Heart left ventricle (tissue), 13 donors: ENCODE results near the gene DGUOK.

Experiments used
- POLR2A ChIP-seq, 2 donors: fragments of 450-650 bp; IDR thresholded peaks; one replicate each; pipeline ENCODE4 v1.6.1; 2017; ENCODE audit warnings: antibody characterized with exemption in 2 of 2, mild to moderate bottlenecking in 2 of 2, moderate library complexity in 2 of 2
- TF ChIP-seq, protein P1 (sequence below), 12 donors: fragments of 200-600 bp; sonication (generic) in 4 of 12; IDR thresholded peaks; one replicate each; pipeline versions ENCODE4 v1.5.0 to v1.8.0; 2018 to 2022; ENCODE audit warnings: antibody characterized with exemption in 12 of 12, mild to moderate bottlenecking in 5 of 12
- donor health status: ischemic (EF 13 %, LVEDD 7.1; RV severe dilation, severe dysfunction).
- donor health status: DM: no; HTN: yes; CAD: no.
- donor health status: DM: no; HTN: no; CAD: no.
- donor health status: ischemic (EF 25% LVEDD 6.9; RV normal size, moderate dysfunction).
- donor health status: ischemic (EF 25% LVEDD 5.7; RV mildly dilated, moderate dysfunction).
- donor health status: ischemic (EF 35%, LVEDD 5.7; RV mildly dilated, moderate dysfunction).
- donor health status: nonischemic (EF 11% LVEDD 7.7; RV severe dilation, severe dysfunction).
- donor health status: DM: yes; HTN: yes; CAD: no.
- donor health status: PGD.
- donor health status: ischemic (EF 29% LVEDD 5.4; RV normal size, mild dysfunction).
- donor health status: nonischemic (EF 23%, LVEDD 6.1; RV moderate dilation, normal function).

DNA sequence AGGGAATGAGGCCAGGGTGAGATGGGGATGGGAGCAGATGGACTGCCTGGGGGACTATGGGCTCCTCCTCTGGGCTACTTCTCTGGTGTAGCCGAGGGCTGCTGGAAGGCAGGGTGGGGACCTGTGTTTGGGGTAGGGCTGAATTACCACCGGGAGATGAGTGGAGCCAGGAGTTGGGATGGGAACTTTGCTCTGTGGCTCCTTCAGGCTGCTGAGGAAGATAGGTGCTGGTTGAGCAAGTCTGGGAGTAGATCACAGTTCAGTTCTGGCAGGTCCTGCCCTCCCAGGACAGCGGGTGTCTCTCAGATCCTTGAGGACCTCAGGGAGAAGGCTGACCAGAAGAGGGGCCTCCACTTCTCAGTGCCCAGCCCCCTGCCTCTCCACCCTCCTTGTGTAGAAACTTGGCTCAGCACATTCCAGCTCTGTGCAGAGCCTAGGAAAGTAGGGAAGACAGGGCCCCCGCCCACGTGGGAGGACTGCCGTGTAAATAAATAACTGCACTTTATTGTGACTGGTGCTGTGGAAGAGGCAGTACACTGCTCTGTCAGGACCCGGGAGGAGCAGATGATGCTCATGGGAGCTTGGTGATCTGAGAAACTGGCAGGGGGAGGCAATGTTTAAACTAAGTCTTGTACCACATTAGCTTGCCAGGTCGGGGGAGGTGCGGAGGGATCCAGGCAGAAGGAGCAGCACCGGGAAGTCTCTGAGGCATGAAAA is 73.4 kb downstream of the DGUOK start:
- TF ChIP-seq, protein P1, sequence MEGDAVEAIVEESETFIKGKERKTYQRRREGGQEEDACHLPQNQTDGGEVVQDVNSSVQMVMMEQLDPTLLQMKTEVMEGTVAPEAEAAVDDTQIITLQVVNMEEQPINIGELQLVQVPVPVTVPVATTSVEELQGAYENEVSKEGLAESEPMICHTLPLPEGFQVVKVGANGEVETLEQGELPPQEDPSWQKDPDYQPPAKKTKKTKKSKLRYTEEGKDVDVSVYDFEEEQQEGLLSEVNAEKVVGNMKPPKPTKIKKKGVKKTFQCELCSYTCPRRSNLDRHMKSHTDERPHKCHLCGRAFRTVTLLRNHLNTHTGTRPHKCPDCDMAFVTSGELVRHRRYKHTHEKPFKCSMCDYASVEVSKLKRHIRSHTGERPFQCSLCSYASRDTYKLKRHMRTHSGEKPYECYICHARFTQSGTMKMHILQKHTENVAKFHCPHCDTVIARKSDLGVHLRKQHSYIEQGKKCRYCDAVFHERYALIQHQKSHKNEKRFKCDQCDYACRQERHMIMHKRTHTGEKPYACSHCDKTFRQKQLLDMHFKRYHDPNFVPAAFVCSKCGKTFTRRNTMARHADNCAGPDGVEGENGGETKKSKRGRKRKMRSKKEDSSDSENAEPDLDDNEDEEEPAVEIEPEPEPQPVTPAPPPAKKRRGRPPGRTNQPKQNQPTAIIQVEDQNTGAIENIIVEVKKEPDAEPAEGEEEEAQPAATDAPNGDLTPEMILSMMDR (IDR thresholded peaks at IDR 0.05), result no peak
- no peak for TF ChIP-seq POLR2A (IDR thresholded peaks at IDR 0.05)
